ENCODE data around the gene ADNP2. TPM values are rescaled to one million over a fixed set of nuclear protein-coding genes. Genes with fewer than 3 reads are reported as not detected.

Gene ADNP2
- total RNA-seq, 2 experiments from 2014 or later = 23.2 to 27.1 TPM

DNA sequence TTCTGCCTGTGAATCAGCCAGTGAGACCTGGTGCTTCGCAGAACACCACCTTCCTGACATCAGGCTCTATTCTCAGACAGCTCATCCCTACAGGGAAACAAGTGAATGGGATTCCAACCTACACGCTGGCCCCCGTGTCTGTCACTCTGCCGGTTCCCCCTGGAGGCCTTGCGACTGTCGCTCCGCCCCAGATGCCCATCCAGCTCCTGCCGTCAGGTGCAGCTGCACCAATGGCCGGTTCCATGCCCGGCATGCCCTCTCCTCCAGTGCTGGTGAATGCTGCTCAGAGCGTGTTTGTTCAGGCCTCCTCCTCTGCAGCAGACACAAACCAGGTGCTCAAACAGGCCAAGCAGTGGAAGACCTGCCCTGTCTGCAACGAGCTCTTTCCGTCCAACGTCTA is 28.1 kb downstream of the ADNP2 start:
- no peak overlapping the region for H3K4me3 Mint-ChIP-seq
- no peak for DNase-seq
- no peak for ATAC-seq
- H3K36me3 Mint-ChIP-seq = peaks cover 53% of the 10 kb centered on the region
- H3K27me3 Mint-ChIP-seq = no peaks in the 10 kb centered on the region
- CTCF ChIA-PET = no interaction called here
- H3K9me3 Mint-ChIP-seq (ENCODE audit: low read depth) = no peaks in the 10 kb centered on the region
- H3K4me1 Mint-ChIP-seq = peaks cover 24% of the 10 kb centered on the region
- H3K27ac Mint-ChIP-seq = no peak overlapping the region

DNA sequence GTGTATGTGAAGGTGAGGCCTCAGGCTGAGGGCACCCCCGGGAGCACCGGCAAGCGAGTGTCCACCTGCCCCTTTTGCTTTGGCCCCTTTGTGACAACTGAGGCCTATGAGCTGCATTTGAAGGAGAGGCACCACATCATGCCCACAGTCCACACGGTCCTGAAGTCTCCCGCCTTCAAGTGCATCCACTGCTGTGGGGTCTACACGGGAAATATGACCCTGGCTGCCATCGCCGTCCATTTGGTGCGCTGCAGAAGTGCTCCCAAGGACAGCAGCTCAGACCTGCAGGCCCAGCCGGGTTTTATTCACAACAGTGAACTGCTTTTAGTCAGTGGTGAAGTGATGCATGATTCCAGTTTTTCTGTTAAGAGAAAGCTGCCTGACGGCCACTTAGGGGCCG is 28.9 kb downstream of the ADNP2 start:
- no peaks in the 10 kb centered on the region for H3K9me3 Mint-ChIP-seq (ENCODE audit: low read depth)
- ATAC-seq (no peak), DNase-seq (no peak)
- CTCF ChIA-PET = no interaction called here
- no peak overlapping the region for H3K4me3 Mint-ChIP-seq
- H3K27ac Mint-ChIP-seq = no peak overlapping the region
- H3K4me1 Mint-ChIP-seq = peaks cover 16% of the 10 kb centered on the region
- no peaks in the 10 kb centered on the region for H3K27me3 Mint-ChIP-seq
- H3K36me3 Mint-ChIP-seq = peaks cover 48% of the 10 kb centered on the region

- H3K27ac Mint-ChIP-seq = no peak overlapping the region
- H3K4me1 Mint-ChIP-seq = peaks cover 5% of the 10 kb centered on the region
- H3K9me3 Mint-ChIP-seq (ENCODE audit: low read depth) = no peaks in the 10 kb centered on the region
- H3K27me3 Mint-ChIP-seq = no peaks in the 10 kb centered on the region
- H3K4me3 Mint-ChIP-seq = no peak overlapping the region
- CTCF ChIA-PET = interaction anchor here (1.0 to 9.4 kb wide), 2 partner anchors 12 to 17 kb away, joined by 3 to 65 read pairs; no protein-coding TSS in a partner anchor
- peaks cover 30% of the 10 kb centered on the region for H3K36me3 Mint-ChIP-seq
- DNase-seq (no peak), ATAC-seq (no peak)
Measured at GRCh38 chr18:80140455-80140985, 31.5 kb downstream of the ADNP2 start.

GRCh38 chr18:80143881-80144280 is 34.8 kb downstream of the ADNP2 start:
- no peaks in the 10 kb centered on the region for H3K9me3 Mint-ChIP-seq (ENCODE audit: low read depth)
- CTCF ChIA-PET = interaction anchor here (0.7 to 9.4 kb wide), 5 partner anchors 10 to 113 kb away, joined by 3 to 65 read pairs (median 3); no protein-coding TSS in a partner anchor
- H3K36me3 Mint-ChIP-seq = peaks cover 11% of the 10 kb centered on the region
- ATAC-seq (no peak), DNase-seq (no peak)
- H3K4me1 Mint-ChIP-seq = peaks cover 18% of the 10 kb centered on the region
- H3K27ac Mint-ChIP-seq = no peak overlapping the region
- peaks cover 8% of the 10 kb centered on the region for H3K27me3 Mint-ChIP-seq
- H3K4me3 Mint-ChIP-seq = no peak overlapping the region

DNA sequence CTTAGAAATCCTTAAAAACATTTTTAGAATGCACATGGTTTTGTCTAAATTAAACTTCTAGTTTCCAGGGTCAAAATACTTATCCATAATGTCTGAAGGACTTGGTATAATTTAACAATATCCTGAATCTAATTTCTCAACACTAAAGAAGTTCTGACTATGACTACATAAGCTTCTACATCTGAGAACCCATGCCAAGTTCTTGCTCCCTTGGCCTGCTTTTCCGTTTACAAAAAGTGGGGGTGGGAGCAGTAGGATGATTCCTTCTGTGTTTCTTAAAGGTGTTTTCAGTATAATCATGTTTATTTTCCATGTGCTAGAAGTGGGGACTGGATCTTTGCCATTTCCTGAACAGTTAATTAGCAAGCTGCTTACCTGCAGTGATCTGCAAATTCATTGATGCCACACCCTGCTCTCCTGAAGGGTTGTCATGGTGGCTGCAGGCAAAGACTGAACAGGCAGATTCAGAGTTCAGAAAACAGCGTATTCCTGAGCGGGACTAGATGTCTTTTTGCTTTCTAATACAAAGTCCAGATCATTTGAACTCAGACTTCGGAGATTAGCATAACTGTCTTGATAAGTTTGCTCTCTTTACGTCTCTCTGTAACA is 36.2 kb downstream of the ADNP2 start:
- Mint-ChIP-seq H3K4me1 (peaks cover 18% of the 10 kb centered on the region), H3K4me3 (no peak overlapping the region), H3K27me3 (peaks cover 8% of the 10 kb centered on the region), H3K36me3 (peaks cover 5% of the 10 kb centered on the region), H3K27ac (no peak overlapping the region), H3K9me3 (ENCODE audit: low read depth) (no peaks in the 10 kb centered on the region)
- ATAC-seq (no peak), DNase-seq (no peak)
- CTCF ChIA-PET = interaction anchor here (2.1 to 9.4 kb wide), 2 partner anchors 10 to 12 kb away, joined by 4 to 65 read pairs; no protein-coding TSS in a partner anchor

DNA sequence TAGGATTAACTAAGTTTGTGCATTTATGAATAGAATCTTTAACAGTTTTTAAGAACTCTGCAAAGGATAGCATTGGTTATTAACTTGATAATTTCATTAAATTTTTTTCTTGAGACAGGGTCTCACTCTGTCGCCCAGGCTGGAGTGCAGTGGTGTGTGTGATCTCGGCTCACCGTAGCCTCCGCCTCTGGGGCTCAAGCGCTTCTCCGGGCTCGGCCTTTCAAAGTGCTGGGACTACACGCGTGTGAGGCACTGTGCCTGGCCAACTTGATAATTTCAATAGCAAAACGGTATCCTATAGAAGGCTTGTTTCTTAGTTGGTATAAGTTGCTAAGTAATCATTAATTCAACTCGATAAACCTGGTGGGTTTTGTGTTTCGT is 38.0 kb downstream of the ADNP2 start:
- no peak overlapping the region for H3K27ac Mint-ChIP-seq
- H3K9me3 Mint-ChIP-seq (ENCODE audit: low read depth) = no peaks in the 10 kb centered on the region
- peaks cover 13% of the 10 kb centered on the region for H3K4me1 Mint-ChIP-seq
- ATAC-seq = peak; percentile 13
- H3K4me3 Mint-ChIP-seq = peak overlapping the region; percentile 74
- CTCF ChIA-PET = interaction anchor here (1.3 to 9.4 kb wide), 4 partner anchors 11 to 37 kb away, joined by 3 to 65 read pairs (median 4); no protein-coding TSS in a partner anchor
- no peak for DNase-seq
- peaks cover 8% of the 10 kb centered on the region for H3K27me3 Mint-ChIP-seq
- no peaks in the 10 kb centered on the region for H3K36me3 Mint-ChIP-seq

DNA sequence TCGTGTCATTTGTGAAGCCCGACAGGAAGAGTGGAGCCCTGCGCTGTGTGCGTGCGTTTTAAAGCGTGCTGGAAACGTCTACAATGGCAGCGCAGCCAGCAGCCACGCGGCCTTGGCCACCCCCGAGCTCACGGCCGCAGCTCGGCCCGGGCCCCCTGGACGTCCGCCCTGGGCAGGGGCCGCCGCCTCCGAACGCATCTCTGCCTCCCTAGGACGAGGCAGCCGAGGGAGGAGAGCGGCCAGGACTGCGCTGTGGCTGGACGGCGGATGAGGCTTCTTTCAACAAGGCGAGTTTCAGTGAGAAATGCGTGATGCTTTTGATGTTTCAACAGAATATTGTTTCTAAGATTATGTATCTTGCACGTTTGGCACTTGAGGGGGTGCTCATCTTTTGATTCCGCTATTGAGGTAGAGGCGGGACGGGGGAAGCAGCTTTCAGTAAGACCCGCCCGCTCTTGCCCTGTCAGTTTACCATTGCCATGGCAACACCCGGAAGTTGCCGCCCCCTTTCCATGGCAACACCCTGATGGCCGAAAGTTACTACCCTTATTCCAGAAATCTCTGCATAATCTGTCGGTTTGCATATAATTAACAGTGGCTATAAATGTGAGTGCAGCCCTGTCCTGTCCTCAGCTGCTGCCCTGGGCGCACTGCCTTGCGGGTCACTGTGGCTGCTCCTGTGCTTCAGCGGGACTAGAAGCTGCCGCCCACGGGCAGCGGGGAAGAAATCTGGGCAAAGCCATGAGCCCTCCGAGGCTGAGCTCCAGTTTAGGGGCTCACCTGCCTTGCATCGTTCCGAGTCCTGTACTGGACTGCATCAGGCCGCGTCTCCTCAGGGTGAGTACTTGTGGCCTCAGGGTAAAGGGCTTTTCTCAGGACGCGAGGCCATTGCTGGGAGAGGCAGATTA is 38.6 kb downstream of the ADNP2 start:
- ATAC-seq (peak; percentile 90), DNase-seq (peak; percentile 88)
- no peaks in the 10 kb centered on the region for H3K9me3 Mint-ChIP-seq (ENCODE audit: low read depth)
- peaks cover 10% of the 10 kb centered on the region for H3K27me3 Mint-ChIP-seq
- H3K36me3 Mint-ChIP-seq = no peaks in the 10 kb centered on the region
- peaks cover 13% of the 10 kb centered on the region for H3K4me1 Mint-ChIP-seq
- CTCF ChIA-PET = interaction anchor here (0.6 to 9.4 kb wide), 3 partner anchors 10 to 38 kb away, joined by 3 to 65 read pairs (median 5); no protein-coding TSS in a partner anchor
- H3K27ac Mint-ChIP-seq = peak overlapping the region; percentile 50
- H3K4me3 Mint-ChIP-seq = peak overlapping the region; percentile 74

DNA sequence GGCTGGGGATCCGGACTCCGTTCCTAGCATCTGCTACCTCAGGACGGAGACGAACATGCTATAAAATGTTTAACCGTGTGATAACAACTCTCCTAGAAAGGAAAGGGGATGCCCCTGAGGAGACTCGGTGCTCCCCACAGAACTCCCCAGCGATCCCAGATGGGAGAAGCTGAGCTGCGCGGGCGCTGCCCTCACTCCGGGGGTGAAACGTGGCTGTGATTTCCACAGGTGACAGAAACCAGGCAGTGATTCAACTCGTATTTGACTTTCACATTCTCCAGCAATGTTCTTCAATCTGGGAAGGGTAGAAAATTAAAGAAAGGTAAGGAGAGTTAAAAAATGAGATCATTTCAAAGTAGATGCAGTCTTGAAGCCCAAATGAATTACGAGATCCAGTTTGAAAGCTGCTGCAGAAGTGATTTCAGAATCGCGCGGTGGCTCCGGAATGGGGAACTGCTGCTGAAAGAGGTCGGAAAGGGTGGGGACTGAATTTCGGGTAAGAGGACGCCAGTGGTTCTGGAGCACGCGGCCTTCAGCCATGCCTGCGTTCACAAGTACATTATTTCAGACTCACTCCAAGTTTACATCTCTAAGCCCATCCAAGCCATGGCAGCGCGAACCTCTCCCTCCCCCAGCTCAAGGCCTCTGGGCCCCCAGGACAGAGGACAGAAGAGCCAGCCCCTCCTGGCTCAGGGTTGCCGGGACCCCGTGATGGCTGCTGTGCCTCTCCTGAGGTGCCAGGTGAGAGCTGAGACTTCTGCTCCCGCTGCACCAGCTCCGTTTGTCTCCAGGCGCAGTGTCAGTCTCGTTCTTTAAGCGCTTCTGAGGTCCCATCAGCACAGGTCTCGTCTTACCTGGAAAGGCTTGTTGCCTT is 39.5 kb downstream of the ADNP2 start:
- ATAC-seq (no peak), DNase-seq (no peak)
- peaks cover 10% of the 10 kb centered on the region for H3K27me3 Mint-ChIP-seq
- peak overlapping the region; percentile 74 for H3K4me3 Mint-ChIP-seq
- H3K36me3 Mint-ChIP-seq = no peaks in the 10 kb centered on the region
- peaks cover 13% of the 10 kb centered on the region for H3K4me1 Mint-ChIP-seq
- H3K9me3 Mint-ChIP-seq (ENCODE audit: low read depth) = no peaks in the 10 kb centered on the region
- CTCF ChIA-PET = interaction anchor here (1.3 to 9.4 kb wide), 2 partner anchors 9 to 39 kb away, joined by 3 to 65 read pairs; no protein-coding TSS in a partner anchor
- no peak overlapping the region for H3K27ac Mint-ChIP-seq

DNA sequence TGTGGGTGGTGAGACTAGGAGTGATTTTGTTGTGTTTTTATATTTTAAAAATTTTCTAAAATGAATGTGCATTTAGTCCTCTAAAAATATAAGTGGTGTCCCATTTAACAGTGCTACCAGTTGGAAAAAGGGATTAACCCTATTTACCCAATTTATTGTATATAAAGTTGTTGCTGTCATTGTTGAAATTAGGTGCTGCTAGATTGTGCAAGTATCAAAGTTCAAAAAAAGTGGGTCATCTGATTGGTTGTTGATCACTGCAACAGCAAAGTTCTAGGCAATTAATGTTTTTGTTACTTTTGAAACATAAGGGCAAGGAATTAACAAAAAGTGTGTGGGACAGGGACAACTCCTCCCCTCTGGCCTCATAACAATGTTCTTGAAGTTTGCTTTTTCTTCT is 40.6 kb downstream of the ADNP2 start:
- no peaks in the 10 kb centered on the region for H3K9me3 Mint-ChIP-seq (ENCODE audit: low read depth)
- no peak overlapping the region for H3K27ac Mint-ChIP-seq
- CTCF ChIA-PET = no interaction called here
- H3K27me3 Mint-ChIP-seq = peaks cover 15% of the 10 kb centered on the region
- no peak for DNase-seq
- no peak for ATAC-seq
- peaks cover 21% of the 10 kb centered on the region for H3K4me1 Mint-ChIP-seq
- H3K4me3 Mint-ChIP-seq = no peak overlapping the region
- H3K36me3 Mint-ChIP-seq = no peaks in the 10 kb centered on the region

- H3K4me1 Mint-ChIP-seq = peaks cover 8% of the 10 kb centered on the region
- peak; percentile 78 for DNase-seq
- no peak overlapping the region for H3K4me3 Mint-ChIP-seq
- peak overlapping the region; percentile 9 for H3K27ac Mint-ChIP-seq
- no peaks in the 10 kb centered on the region for H3K9me3 Mint-ChIP-seq (ENCODE audit: low read depth)
- H3K27me3 Mint-ChIP-seq = peaks cover 8% of the 10 kb centered on the region
- CTCF ChIA-PET = interaction anchor here (0.7 to 1.2 kb wide), 2 partner anchors 41 to 59 kb away, joined by 3 to 4 read pairs; no protein-coding TSS in a partner anchor
- H3K36me3 Mint-ChIP-seq = no peaks in the 10 kb centered on the region
- peak; percentile 84 for ATAC-seq
Measured at GRCh38 chr18:80154293-80154692, 45.2 kb downstream of the ADNP2 start.

DNA sequence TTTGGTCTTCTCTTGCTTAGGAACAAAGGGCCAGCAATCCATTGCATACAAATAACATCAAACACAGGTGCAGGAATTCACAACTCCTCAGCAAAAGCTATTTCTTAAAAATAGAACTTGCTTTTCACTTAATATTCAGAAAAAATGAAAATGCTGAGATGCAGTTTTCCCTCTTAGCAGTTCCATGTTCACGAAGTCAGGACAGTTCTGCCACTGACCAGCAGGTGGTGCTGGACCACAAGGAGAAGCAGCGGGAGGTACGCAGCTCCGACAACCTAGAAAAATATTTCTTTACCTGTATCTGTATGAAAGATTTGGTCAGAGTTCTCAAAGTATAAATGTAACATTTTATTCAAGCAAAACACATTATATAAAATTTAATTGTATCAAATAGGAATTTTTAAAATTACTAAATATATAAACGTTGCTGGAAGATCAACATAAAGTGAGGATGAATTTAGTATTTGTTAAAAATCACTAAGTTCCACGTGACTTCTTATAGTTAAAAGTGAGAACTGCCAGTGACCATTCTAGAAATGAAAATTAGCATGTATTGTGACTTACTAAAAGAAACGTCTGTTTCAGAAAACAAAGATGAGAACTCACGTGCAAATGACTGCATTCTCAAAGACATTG is 48.8 kb downstream of the ADNP2 start:
- peaks cover 17% of the 10 kb centered on the region for H3K27me3 Mint-ChIP-seq
- H3K4me1 Mint-ChIP-seq = peaks cover 10% of the 10 kb centered on the region
- DNase-seq = peak; percentile 82
- no peaks in the 10 kb centered on the region for H3K9me3 Mint-ChIP-seq (ENCODE audit: low read depth)
- H3K27ac Mint-ChIP-seq = no peak overlapping the region
- peak; percentile 38 for ATAC-seq
- no peaks in the 10 kb centered on the region for H3K36me3 Mint-ChIP-seq
- CTCF ChIA-PET = interaction anchor here (0.6 to 6.7 kb wide), 17 partner anchors 8 to 777 kb away, joined by 3 to 68 read pairs (median 5); no protein-coding TSS in a partner anchor
- H3K4me3 Mint-ChIP-seq = no peak overlapping the region

GRCh38 chr18:80158365-80158764 is 49.3 kb downstream of the ADNP2 start:
- Mint-ChIP-seq H3K27ac (no peak overlapping the region), H3K4me1 (peaks cover 10% of the 10 kb centered on the region), H3K27me3 (peaks cover 17% of the 10 kb centered on the region), H3K36me3 (no peaks in the 10 kb centered on the region), H3K4me3 (no peak overlapping the region), H3K9me3 (ENCODE audit: low read depth) (no peaks in the 10 kb centered on the region)
- CTCF ChIA-PET = interaction anchor here (0.7 to 6.7 kb wide), 18 partner anchors 8 to 777 kb away, joined by 3 to 68 read pairs (median 5); partner anchors contain the start of gene TXNL4A
- DNase-seq = peak; percentile 19
- no peak for ATAC-seq
